ENCODE measurements around the gene RNF157. TPM values are rescaled to one million over a fixed set of nuclear protein-coding genes. Genes with fewer than 3 reads are reported as not detected.

RNF157 gene
- total and polyA plus RNA-seq, 2 of the 13 experiments (the other 11 are each of a cell fraction or from before 2014, with no cell fraction given), result 0.44 to 1.5 TPM

DNA sequence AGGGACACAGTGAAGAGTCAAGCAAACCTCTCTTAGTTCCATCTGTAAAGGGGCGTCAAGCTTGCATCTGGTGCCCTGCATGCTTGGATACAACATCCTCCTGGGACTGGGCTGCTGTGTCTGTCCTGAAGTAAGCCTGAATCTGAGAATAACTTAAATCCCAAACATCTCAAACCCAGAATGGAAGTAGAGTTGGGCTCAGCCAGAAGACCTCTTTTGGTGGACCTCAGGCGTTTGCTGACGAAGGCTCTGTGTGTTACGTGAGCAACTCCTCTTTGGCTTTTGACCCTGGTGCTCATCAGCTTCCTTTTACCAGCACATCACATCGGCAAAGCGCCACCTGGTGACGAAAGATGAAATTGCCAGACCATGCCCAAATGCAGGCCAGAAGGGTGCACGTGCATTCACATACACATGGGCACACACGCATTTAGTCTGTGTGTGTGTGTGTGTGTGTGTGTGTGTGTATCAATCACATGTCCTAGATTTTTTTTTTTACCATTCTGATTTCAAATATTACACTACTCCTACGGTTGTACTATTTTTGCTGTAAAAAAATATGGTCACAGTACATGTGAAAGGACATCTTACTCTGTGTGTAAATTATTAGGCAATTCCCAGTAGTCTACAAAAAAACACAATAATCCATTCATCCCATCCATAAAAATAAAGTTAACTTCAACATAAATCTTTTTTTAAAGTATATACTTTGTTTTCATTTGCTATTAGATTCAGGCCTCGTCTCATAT, 58.1 kb downstream of the RNF157 start (continued):
- TF ChIP-seq, protein P1, sequence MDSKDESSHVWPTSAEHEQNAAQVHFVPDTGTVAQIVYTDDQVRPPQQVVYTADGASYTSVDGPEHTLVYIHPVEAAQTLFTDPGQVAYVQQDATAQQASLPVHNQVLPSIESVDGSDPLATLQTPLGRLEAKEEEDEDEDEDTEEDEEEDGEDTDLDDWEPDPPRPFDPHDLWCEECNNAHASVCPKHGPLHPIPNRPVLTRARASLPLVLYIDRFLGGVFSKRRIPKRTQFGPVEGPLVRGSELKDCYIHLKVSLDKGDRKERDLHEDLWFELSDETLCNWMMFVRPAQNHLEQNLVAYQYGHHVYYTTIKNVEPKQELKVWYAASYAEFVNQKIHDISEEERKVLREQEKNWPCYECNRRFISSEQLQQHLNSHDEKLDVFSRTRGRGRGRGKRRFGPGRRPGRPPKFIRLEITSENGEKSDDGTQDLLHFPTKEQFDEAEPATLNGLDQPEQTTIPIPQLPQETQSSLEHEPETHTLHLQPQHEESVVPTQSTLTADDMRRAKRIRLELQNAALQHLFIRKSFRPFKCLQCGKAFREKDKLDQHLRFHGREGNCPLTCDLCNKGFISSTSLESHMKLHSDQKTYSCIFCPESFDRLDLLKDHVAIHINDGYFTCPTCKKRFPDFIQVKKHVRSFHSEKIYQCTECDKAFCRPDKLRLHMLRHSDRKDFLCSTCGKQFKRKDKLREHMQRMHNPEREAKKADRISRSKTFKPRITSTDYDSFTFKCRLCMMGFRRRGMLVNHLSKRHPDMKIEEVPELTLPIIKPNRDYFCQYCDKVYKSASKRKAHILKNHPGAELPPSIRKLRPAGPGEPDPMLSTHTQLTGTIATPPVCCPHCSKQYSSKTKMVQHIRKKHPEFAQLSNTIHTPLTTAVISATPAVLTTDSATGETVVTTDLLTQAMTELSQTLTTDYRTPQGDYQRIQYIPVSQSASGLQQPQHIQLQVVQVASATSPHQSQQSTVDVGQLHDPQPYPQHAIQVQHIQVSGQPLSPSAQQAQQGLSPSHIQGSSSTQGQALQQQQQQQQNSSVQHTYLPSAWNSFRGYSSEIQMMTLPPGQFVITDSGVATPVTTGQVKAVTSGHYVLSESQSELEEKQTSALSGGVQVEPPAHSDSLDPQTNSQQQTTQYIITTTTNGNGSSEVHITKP (CRISPR knock-in tag; IDR thresholded peaks at IDR 0.05; ENCODE audit: low read depth), result 0 out of 2 replicates have a peak, but pooled peaks have one; percentile 56
- TF ChIP-seq FOXA1 (IDR thresholded peaks at IDR 0.05) (no peak), FOXA1 (CRISPR knock-in tag; IDR thresholded peaks at IDR 0.05) (0 out of 2 replicates have a peak, but pooled peaks have one; percentile 45), ZNF678 (CRISPR knock-in tag; IDR thresholded peaks at IDR 0.05) (no peak), ZNF724P (CRISPR knock-in tag; IDR thresholded peaks at IDR 0.05; ENCODE audit: borderline replicate concordance) (peak; percentile 50; the same call in 1 of the 2 replicates), ZFP82 (CRISPR knock-in tag; IDR thresholded peaks at IDR 0.05; ENCODE audit: borderline replicate concordance) (no peak), TARDBP (CRISPR knock-in tag; IDR thresholded peaks at IDR 0.05) (0 out of 2 replicates have a peak, but pooled peaks have one; percentile 17), KDM4B (CRISPR knock-in tag; IDR thresholded peaks at IDR 0.05) (peak; percentile 55; the same call in 1 of the 2 replicates), NFKBIZ (CRISPR knock-in tag; IDR thresholded peaks at IDR 0.05) (no peak)
- TF ChIP-seq, protein P2, sequence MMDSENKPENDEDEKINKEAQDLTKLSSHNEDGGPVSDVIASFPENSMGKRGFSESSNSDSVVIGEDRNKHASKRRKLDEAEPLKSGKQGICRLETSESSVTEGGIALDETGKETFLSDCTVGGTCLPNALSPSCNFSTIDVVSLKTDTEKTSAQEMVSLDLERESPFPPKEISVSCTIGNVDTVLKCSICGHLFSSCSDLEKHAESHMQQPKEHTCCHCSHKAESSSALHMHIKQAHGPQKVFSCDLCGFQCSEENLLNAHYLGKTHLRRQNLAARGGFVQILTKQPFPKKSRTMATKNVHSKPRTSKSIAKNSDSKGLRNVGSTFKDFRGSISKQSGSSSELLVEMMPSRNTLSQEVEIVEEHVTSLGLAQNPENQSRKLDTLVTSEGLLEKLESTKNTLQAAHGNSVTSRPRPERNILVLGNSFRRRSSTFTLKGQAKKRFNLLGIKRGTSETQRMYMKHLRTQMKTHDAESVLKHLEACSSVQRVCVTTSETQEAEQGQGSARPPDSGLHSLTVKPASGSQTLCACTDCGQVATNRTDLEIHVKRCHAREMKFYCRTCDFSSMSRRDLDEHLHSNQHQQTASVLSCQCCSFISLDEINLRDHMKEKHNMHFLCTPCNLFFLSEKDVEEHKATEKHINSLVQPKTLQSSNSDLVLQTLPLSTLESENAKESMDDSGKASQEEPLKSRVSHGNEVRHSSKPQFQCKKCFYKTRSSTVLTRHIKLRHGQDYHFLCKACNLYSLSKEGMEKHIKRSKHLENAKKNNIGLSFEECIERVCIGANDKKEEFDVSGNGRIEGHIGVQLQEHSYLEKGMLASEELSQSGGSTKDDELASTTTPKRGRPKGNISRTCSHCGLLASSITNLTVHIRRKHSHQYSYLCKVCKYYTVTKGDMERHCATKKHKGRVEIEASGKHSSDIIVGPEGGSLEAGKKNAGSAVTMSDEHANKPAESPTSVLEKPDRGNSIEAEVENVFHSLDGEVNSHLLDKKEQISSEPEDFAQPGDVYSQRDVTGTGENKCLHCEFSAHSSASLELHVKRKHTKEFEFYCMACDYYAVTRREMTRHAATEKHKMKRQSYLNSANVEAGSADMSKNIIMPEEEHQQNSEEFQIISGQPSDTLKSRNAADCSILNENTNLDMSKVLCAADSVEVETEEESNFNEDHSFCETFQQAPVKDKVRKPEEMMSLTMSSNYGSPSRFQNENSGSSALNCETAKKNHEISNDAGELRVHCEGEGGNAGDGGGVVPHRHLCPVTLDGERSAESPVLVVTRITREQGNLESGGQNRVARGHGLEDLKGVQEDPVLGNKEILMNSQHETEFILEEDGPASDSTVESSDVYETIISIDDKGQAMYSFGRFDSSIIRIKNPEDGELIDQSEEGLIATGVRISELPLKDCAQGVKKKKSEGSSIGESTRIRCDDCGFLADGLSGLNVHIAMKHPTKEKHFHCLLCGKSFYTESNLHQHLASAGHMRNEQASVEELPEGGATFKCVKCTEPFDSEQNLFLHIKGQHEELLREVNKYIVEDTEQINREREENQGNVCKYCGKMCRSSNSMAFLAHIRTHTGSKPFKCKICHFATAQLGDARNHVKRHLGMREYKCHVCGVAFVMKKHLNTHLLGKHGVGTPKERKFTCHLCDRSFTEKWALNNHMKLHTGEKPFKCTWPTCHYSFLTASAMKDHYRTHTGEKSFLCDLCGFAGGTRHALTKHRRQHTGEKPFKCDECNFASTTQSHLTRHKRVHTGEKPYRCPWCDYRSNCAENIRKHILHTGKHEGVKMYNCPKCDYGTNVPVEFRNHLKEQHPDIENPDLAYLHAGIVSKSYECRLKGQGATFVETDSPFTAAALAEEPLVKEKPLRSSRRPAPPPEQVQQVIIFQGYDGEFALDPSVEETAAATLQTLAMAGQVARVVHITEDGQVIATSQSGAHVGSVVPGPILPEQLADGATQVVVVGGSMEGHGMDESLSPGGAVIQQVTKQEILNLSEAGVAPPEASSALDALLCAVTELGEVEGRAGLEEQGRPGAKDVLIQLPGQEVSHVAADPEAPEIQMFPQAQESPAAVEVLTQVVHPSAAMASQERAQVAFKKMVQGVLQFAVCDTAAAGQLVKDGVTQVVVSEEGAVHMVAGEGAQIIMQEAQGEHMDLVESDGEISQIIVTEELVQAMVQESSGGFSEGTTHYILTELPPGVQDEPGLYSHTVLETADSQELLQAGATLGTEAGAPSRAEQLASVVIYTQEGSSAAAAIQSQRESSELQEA (CRISPR knock-in tag; IDR thresholded peaks at IDR 0.05; ENCODE audit: not compliant biosample characterization), result no peak
- TF ChIP-seq, protein P3, sequence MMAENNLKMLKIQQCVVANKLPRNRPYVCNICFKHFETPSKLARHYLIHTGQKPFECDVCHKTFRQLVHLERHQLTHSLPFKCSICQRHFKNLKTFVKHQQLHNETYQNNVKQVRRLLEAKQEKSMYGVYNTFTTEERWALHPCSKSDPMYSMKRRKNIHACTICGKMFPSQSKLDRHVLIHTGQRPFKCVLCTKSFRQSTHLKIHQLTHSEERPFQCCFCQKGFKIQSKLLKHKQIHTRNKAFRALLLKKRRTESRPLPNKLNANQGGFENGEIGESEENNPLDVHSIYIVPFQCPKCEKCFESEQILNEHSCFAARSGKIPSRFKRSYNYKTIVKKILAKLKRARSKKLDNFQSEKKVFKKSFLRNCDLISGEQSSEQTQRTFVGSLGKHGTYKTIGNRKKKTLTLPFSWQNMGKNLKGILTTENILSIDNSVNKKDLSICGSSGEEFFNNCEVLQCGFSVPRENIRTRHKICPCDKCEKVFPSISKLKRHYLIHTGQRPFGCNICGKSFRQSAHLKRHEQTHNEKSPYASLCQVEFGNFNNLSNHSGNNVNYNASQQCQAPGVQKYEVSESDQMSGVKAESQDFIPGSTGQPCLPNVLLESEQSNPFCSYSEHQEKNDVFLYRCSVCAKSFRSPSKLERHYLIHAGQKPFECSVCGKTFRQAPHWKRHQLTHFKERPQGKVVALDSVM (CRISPR knock-in tag; IDR thresholded peaks at IDR 0.05), result 0 out of 2 replicates have a peak, but pooled peaks have one; percentile 16
